ENCODE measurements around the gene HAO2.
"Not testable (repeated sequence)": the region's sequence is repeated elsewhere in the genome, so short reads cannot be mapped to it uniquely, and the experiment has no call there.

Gene HAO2

DNA sequence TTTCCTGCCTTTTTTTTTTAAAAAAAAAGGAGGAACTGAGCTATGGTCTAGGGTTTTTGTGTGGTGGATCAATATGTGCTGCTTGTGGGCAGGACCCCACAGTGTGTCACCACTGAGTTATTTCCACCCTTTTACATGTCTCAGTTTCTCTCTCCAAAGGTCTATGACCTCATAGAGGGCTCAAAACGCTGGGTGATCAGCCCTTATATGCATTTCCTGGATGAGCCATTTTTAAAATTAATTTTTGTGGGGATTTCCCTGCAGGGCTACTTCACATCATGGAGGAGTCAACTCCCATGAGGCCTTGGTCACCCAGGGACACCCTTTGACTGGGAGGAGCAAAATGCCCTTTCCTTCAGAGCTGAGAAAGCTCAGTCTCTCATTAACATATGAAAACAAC, 20.7 kb upstream of the HAO2 start:
- DNase-seq (ENCODE audit: low spot score), result no peak

DNA sequence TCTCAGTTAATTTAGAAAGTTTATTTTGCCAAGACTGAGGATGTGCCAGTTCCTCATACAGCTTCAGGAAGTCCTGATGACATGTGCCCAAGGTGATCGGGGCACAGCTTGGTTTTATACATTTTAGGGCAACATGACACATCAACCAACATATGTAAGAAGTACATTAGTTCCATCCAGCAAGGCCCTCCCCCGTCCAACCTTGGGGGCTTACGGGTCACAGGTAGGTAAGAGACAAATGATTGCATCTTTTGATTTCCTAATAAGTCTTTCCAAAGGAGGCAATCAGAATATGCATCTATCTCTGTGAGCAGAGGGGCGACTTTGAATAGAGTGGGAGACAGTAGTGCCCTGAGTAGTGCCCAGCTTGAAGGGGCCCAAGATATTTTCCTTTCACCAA, 19.6 kb upstream of the HAO2 start:
- no peak for DNase-seq (ENCODE audit: low spot score)

DNA sequence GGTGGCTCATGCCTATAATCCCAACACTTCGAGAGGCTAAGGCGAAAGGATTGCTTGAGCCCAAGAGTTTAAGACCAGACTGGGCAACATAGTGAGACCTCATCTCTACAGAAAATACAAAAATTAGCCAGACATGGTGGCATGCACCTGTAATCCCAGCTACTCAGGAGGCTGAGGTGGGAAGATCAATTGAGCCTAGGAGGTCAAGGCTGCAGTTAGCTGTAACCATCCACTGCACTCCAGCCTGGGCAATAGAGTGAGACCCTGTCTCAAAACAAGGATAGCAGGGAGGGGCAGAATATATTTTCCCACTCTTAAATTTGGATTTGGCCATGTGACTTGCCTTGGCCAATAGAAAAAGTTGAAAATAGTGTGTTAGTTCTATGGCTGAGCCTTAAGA, 17.7 kb upstream of the HAO2 start:
- DNase-seq (ENCODE audit: low spot score), result not testable (repeated sequence)

DNA sequence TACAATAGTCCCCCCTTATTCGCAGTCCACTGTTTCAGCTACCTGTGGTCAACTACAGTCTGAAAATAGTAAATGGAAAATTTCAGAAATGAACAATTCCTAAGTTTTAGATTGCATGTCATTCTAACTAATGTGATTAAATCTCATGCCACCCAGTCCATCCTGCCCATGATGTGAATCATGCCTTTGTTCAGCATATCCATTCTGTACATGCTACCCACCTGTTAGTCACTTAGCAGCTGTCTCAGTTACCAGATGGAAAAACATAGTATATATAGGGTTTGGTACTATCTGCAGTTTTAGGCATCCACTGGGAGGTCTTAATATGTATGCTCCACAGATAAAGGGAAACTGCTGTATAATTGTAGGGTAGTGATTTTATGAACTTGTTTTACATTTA, 16.6 kb upstream of the HAO2 start:
- no peak for DNase-seq (ENCODE audit: low spot score)

DNA sequence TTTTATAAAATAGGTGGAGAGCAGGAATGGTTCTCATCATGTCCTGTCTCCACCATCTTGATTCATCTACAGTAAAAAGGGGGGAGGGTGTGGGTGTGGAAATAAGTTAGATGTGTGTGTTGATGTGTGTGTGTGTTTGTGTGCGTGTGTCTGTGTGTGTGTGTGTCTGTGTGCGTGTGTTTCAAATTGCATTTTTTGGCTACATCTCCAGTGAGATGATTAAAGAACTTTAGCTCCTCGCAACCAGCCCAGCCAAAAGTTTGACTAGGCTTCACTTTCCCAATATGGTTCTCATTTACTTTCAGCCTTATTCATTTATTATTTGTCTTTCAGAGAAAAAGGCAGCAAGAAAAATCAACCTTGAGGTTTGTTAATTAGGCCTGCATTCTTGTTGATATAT, 14.7 kb upstream of the HAO2 start:
- no peak for DNase-seq (ENCODE audit: low spot score)

DNA sequence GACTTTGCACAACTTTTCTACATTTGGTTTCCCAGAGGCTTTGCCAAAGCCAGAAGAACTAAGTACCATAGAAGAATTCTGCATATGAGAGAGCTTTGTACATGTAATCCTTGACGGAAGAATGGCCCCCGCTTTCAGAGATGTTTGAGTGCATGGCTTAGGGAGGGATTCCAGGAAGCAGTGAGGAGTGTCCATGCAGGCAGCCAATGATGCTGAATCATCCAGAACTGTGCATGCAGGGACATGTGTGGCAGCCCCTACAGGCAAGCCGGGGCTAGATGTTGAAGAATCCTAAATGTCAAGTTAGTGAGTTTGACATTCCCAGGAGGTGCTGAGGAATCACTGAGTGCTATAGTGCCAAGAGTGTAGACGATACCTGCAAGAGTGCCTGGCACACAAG, 9.9 kb upstream of the HAO2 start:
- DNase-seq (ENCODE audit: low spot score), result no peak

DNA sequence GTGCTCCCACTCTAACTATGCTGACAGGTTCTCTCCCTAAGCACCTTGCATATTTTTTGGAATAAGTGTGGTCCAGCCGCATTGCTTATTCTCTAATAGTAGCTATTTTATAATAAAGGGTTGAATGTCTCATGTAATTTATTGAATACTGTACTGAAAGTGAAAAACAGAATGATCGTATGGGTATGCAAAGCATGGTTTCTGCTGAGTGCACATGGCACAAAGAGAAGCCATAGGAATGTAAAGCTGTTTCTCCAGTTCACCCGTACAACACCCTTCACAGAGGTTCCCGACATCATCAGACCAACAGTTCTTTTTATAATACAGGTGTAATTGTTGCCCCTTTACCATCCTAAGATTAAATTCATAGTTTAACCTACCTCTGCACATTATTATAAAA, 8.9 kb upstream of the HAO2 start:
- no peak for DNase-seq (ENCODE audit: low spot score)

DNA sequence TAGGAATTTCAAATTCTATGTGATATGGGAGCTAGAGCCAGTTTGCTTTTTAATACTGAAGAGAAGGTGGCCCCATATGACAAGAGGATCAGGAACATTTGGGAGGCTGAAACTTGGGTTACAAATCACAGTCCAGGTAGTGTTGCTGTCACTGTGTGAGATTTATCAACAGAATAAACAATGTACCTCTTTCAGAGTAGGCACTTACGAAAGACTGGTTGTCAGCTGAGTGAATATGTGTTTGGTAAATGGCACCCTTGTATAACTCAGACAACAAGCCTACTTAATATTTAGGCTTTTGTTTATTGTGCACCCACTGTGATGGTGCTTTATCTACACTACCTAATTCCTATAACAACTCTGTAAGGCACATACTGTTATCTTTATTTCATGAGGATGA, 7.4 kb upstream of the HAO2 start:
- no peak for DNase-seq (ENCODE audit: low spot score)

DNA sequence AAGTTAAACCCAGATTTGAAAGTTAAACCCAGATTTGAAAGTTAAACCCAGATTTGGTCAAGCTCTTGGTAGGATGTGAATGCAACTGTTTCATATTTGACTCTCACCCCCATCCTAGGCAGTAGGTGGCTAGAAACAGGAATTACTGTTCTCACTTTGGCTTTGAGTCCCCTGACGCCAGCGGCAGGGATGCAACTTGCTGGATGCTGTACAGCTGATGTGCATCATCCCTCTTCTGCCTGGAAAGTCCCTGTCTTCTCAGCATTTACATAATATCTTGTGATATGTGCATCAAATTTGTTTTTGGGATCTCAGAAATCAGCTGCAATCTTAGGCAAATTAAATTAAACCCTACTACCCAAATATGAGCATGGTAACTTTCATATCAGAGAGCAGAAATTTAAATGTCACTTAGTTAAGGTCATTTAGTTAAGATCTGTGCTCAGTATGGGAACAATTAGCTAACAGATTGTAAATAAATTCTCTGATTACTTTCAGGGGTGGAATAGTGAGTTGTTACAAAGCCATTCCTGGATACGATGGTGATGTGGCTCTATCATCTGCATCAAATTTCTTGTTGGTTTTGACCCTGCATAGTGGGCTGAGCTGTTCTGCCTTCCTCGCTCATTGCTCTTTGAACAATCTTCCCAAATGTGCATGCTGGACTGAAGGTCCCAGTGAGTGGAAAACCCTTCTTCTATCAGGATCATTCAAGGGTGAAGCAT, 6.8 kb upstream of the HAO2 start:
- DNase-seq (ENCODE audit: low spot score), result no peak

DNA sequence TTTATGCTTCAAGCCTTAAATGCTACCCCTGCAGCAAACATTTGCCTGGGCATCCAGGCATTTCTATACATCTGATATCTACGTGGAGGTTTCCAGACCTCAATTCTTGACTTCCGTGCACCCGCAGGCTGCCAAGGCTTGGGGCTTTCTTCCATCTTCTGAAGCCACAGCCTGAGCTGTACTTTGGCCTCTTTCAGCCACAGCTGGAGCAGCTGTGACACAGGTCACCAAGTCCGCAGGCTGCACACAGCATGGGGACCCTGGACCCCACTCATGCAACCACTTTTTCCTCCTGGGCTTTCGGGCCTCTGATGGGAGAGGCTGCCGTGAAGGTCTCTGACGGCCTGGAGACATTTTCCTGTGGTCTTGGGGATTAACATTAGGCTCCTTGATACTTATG, 5.4 kb upstream of the HAO2 start:
- no peak for DNase-seq (ENCODE audit: low spot score)

DNA sequence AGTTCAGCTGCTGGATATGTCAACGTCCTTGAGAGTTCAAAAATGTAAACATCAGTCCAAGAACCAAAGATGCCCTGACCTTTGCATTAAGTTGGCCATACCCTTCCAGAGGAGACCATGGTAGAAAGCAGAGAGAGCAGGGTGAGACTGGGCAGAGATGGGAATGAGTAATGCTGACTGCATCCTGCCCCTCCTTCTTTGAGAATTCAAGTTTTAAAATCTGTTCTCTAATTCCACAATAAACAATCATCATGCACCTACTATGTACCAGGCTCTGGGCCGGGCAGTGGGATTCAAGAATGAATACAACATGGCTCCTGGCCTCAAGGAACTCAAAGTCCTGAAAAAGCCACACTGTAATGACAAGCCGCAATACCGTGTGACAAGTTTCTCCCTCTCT, 3.9 kb upstream of the HAO2 start:
- DNase-seq (ENCODE audit: low spot score), result no peak

DNA sequence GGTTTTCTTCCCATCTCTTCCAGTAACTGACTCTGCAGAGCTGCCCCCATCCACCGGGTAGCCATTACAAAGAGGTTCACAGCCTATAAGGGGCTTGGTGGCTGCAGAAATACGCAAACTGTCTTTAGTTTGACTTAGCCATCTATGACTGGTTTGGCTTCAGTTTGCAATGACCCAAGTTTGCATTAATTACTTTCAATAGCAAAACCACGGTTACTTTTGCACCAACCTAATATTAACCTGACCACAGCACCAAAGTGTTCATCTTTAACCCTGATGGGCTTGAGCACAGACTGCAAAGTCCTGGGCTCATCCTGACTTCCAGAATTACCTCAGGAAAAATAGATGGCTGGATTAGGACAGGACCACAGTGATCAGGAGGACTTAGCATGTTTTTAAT, 2.2 kb upstream of the HAO2 start:
- no peak for DNase-seq (ENCODE audit: low spot score)

DNA sequence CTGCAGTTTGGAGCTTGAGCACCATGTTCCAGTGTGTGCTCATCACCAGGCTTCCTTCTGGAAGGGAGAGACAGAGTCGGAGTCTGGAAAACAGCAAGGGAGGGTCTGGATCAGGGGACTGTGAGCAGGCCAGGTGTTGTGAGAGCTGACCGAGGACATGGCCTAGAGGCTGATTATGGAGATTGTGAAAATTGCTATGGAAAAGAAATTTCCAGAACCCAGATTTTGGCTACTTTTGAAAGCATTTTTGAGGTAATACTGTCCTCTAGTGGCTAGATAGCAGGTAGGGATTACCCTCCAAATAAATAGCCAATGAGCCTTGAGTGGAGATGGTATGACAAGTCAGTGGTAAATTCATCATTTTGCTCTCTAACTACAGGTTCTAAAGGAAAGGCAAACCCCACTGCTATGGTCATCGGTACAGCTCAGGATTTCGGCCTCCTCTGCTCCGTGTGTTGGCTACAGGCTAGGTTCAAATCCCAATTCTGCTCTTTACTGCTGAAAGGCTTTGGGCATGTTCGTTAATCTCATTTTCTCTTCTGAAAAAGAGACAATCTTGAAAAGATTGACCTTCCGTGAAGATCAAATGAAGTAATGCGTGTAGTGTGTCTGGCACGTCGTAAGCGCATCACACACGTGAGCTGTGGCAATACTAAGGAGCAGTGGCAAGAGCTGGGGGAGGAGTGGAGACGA, 1.0 kb upstream of the HAO2 start:
- no peak for DNase-seq (ENCODE audit: low spot score)

DNA sequence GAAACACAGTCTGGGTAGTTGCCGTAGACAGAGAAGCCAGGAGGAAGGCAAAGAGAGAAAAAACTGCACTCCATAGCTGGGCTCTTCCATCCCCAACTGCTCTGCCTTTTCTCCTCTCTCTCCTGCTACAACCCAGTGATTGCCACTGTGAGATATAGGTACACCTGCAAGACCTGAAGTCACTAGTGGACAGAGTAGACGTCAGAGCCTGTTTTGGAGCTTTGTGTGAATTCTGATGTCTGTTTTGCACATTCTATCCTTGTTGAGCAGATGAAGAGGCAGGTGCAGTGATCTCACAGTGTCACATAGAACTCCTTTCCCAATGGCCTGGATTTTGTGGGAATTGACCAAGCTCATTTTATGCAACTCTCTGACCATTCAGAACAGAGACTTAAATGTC, 2.2 kb downstream of the HAO2 start:
- DNase-seq (ENCODE audit: low spot score), result no peak

DNA sequence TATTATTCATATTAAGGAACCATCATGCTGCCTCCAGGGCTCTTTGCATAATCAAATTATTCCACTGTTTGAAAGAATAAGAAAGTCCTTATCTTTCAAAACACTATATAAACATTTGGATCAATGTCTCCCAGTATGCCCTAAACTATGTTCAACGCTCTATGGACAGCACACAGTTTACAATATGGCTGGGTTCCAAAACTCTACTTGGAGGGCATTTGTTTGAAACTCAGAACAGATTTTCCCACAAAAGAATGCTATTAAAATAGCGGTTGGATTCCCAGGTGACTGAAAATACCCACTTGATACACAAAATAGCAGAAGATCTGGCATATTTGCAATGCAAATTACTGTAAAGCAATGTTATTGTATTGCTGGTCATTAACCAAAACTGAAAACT, 3.2 kb downstream of the HAO2 start:
- DNase-seq (ENCODE audit: low spot score), result no peak

DNA sequence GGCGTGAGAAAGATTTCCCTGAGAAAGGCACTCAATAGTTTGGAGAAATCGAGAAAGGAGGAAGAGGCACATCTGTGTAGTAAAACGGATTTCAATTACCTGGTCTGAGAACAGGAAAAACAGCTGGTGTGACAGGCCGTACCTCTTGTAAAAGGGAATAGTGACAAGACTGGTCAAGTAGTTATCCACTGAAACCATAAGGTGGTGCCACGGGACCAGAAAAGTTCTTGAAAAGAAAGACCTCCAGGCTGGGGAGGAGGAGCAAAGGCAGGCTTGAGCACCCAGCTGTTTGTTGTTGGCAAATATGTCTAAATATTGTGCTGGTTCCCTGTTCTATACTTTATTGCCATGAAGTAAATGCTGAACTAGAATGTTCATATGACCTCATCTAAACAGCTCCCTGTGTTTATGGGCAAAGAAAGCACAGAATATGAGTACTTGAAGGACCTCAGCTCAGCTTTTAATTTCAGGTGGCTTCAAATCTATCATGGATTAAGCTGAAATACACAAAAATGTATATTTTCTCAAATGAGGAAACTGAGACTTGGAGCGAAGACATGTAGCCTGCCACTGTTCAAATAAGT, 4.0 kb downstream of the HAO2 start:
- no peak for DNase-seq (ENCODE audit: low spot score)

DNA sequence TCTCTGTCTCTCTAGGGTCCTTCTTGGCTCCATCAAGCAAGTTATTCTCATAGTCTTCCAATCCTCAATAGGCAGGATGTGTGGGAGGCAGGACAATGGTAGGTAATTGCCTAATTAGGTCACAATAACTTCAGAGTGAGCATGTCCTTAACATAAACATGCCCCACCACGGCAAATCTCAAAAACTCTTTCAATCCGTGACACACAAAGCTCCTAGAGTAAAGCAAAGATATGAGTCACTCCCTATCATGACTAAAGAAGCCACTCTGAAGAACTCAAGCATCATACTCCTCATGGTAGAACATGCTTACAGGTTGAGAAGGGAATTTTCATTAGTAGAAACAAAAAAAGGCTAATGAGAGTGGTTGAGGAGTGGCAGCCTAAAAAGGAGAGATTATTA, 4.9 kb downstream of the HAO2 start:
- DNase-seq (ENCODE audit: low spot score), result no peak

DNA sequence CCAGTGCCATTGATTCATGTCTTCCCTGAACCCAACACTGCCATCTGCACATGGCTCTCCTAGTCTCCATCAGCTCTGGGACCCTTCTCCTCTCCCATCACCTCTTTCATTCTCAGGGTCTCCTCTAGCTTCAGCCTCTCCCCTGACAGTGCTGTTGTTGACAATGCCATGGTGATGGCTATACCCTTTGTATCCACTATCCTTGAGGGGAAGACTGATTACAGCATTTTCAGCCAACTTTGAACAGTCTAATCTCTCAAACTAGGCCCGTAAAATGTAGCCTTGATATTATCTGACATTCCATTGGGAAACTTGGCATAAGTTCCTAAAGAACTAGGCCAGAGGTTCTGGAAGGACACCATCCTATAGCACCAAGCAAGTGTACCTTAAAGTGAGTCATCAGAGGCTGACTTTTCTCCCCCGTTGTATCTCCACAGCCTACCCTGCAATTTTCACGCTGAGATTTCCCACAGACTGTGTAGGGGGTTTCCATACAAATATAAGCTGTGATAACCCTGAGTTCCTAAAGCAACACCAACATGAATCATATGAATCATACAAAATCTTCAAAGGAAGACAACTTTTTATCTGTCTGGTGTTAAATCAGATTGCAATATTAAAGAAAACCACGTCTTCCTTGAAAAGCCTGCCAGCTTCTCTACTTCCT, 5.8 kb downstream of the HAO2 start:
- no peak for DNase-seq (ENCODE audit: low spot score)

DNA sequence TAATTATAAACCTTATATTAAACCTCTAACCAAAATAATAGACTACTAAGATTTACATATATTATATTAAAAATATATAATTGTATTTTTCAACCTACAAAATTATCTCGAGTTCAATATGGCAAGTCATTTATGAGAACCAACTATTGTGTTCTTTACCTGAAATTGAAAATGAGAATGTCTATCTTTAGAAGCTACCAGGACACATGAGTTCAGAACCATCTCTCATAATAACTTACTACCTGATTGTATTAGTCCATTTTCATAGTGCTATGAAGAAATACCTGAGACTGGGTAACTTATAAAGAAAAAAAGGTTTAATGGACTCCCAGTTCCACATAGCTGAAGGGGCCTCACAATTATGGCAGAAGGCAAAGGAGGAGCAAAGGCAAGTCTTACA, 6.8 kb downstream of the HAO2 start:
- no peak for DNase-seq (ENCODE audit: low spot score)

DNA sequence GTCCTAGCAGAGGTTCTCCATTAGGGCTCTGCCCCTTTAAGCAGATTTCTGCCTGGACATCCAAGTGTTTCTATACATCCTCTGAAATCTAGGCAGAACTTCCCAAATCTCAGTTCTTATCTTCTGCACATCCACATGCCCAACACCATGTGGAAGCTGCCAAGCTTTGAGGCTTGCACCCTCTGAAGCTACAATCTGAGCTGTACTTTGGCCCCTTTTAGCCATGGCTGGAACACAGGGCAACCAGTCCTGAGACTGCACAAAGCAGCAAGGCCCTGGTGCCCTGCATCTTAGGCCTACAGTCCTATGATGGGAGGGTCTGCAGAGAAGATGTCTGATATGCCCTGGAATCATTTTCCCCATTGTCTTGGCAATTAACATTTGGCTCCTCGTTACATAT, 8.0 kb downstream of the HAO2 start:
- no peak for DNase-seq (ENCODE audit: low spot score)

DNA sequence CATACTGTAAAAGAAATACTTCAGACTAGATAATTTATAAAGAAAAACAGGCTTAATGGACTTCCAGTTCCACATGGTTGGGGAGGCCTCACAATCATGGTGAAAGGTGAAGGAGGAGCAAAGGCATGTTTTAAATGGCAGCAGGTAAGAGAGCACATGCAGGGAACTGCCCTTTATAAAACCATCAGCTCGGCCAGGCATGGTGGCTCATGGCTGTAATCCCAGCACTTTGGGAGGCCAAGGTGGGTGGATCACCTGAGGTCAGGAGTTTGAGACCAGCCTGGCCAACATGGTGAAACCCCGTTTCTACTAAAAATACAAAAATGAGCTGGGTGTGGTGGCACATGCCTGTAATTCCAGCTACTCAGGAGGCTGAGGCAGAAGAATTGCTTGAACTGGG, 9.0 kb downstream of the HAO2 start:
- not testable (repeated sequence) for DNase-seq (ENCODE audit: low spot score)

DNA sequence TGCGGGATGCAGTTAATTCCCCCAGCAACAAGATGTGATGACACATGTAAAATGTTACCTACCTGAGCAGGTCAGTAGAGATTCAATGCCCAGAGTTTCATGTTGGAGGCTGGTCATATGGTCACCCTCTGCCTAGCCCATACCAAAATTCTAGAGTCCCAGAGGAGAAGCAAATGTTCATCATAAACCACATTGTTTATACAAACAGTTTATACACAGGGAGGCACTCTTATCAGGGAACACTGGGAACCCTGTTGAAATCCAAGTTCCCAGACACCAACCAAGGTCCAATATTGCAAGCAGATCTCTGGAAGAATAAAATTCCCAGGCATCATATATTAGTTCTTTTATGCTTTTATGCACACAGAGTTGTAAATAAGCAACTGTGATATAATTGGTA, 10.5 kb downstream of the HAO2 start:
- no peak for DNase-seq (ENCODE audit: low spot score)

DNA sequence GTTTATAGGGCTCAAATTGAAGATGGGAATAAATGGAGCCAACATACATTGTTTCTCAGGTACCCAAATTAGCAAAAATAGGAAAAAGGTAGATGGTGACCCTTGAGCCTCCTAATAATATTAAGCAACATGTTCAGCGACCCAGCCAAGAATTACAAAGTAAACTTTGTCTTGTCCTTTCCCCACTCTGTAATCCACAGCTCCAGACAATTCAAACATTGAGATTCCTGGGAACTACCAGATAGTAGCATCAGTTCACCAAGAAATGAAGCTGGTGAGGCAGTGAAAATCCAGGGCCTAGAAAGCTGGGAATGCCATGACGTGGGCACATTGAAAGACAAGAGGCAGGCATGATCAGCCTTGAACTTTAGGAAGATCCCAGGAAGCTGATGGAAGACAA, 11.7 kb downstream of the HAO2 start:
- no peak for DNase-seq (ENCODE audit: low spot score)

Data from CD4-positive, alpha-beta T cell treated with Interleukin-2 at 100 ng/mL for 4 hours (primary cell).